Esophagus squamous epithelium (tissue), 5 donors: Measurements from ENCODE around the gene OGFR. TPM values are rescaled to one million over a fixed set of nuclear protein-coding genes. Genes with fewer than 3 reads are reported as not detected.

Experiments used
- DNase-seq: peaks from one replicate; lab custom pipeline; 2025; lab: John Stamatoyannopoulos, UW
- H3K27ac ChIP-seq, 4 donors: fragments of 200-600 bp; sonication (generic); one replicate each; pipeline ENCODE4 v1.5.1; 2016 to 2019; ENCODE audit warnings: mild to moderate bottlenecking in 1 of 4
- H3K27me3 ChIP-seq, 4 donors: fragments of 200-600 bp; sonication (generic); 1 replicate in 3 of 4; 2 replicates in 1 of 4; pipeline versions ENCODE4 v1.5.1 to v1.6.0; 2017 to 2021; ENCODE audit warnings: antibody characterized with exemption in 1 of 4
- H3K36me3 ChIP-seq, 3 donors: fragments of 200-600 bp; sonication (generic); one replicate each; pipeline ENCODE4 v1.5.1; 2016 to 2019
- H3K4me1 ChIP-seq, 3 donors: fragments of 200-600 bp; sonication (generic); one replicate each; pipeline ENCODE4 v1.5.1; 2017 to 2019
- H3K4me3 ChIP-seq, 4 donors: fragments of 200-600 bp; sonication (generic); 1 replicate in 3 of 4; 2 replicates in 1 of 4; pipeline ENCODE4 v1.5.1; 2016 to 2019; ENCODE audit warnings: mild to moderate bottlenecking in 2 of 4, moderate library complexity in 1 of 4
- H3K9me3 ChIP-seq, 3 donors: fragments of 200-600 bp; sonication (generic); one replicate each; pipeline ENCODE4 v1.5.1; 2016 to 2019
- POLR2A ChIP-seq, 4 donors: fragments of 450-650 bp; IDR thresholded peaks; one replicate each; pipeline ENCODE4 v1.6.1; 2017; ENCODE audit warnings: antibody characterized with exemption in 4 of 4, mild to moderate bottlenecking in 4 of 4, moderate library complexity in 3 of 4
- WGBS, 2 donors: methylation state at CpG; one replicate each; pipeline ENCODE4 v1.1.5; 2018; 5-methylcytosine and 5-hydroxymethylcytosine counted together
- intact Hi-C: fragments of 100-400 bp; cut with DNase I; formaldehyde crosslinking; loops from one replicate; pipeline ENCODE4 v1.15.0; 2022
- total RNA-seq, 4 donors: library from RNA; depleted of rRNA; stranded (reverse); fragments of >200 nt; gene quantifications; one replicate each; pipeline ENCODE4 v1.1.0, GENCODE V29; 2016
- TF ChIP-seq, protein P1 (sequence below), 6 experiments: fragments of 450-650 bp in 4 of 6; fragments of 200-600 bp in 2 of 6; sonication (generic) in 2 of 6; IDR thresholded peaks; one replicate each; pipeline ENCODE4 v1.5.1; 2016 to 2019; ENCODE audit warnings: antibody characterized with exemption in 6 of 6, mild to moderate bottlenecking in 4 of 6, moderate library complexity in 4 of 6
- donor health status: DM: yes; HTN: yes; CAD: no.

OGFR gene
- total RNA-seq, 4 donors from 2014 or later = 19.1 to 41.4 (median 27.3) TPM

DNA sequence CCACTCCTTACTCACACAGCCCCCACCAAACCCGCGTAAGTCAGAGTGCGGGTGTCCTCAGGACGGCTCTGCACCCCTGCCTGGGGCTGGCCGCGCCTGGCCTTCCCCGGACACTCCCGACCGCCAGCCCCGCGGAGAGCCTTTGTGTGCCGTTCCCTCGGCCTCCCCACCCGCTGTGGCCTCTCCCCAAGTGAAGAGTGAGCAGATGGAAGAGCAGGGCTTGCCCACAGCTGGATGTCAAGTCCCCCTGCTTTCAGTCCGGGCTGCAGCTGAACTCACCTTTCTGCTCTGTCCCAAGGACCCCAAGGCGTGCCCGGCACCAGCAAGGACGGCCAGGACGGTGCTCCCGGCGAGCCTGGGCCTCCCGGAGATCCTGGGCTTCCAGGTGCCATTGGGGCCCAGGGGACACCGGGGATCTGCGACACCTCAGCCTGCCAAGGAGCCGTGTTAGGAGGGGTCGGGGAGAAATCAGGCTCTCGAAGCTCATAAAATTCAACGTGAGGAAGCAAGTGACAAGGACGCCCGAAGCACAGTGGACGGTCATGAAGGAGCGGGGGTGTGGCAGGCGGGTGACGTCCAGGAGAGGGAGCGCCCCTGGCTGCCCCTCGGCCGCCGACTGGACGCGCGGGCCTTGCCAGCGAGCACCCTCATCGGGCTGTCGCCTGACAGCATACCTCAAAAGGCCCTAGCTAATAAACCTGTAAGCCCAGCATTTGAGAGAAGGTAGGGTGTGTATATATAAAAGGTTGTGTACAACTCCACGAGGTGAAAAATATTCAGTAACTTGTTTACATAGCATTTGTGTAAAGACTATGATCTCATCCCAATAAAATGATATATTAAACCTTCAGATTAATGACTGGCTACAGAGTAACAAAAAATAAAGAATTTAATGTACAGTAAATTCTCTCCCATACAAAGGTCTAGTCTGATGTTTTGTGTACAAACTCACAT, 35.9 kb downstream of the OGFR start:
- Histone ChIP-seq H3K4me3 (no peak overlapping the region), H3K9me3 (no peaks in the 10 kb centered on the region), H3K27ac (no peak overlapping the region), H3K27me3 (peaks cover 0 to 22% (median 0%) of the 10 kb centered on the region in 4 donors), H3K36me3 (peaks cover 0 to 9% (median 0%) of the 10 kb centered on the region in 3 donors), H3K4me1 (peaks cover 0 to 19% (median 0%) of the 10 kb centered on the region in 3 donors)
- DNase-seq = no peak
- intact Hi-C loops = no loop called here
- WGBS, 2 donors = 83 to 90% methylated on average over 24 to 26 of the region's 45 CpGs
- TF ChIP-seq POLR2A (IDR thresholded peaks at IDR 0.05) = no peak

DNA sequence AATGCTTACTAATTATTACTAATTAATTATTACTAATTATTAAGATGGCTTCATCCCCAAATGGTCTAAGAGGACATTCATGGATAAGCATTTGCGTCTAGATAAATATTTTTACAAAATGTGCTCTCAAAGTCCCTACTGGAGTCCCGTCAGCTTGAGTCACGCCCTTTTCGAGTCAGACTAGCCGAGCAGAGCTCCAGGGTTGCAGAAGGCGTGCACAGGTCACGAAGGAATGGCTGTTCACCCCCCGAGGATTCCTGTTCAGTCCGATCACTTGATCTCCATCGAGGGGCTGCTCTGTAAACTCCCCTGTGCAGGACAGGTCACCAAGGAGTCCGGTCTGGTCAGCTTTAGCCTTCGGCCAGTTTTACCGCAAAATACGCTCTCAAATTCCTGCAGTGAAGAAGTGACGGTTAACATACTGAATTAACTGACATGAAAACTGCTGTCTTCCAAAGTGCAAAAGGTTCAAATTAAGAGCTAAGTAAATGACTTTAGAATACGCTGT, 37.1 kb downstream of the OGFR start:
- Histone ChIP-seq H3K27ac (no peak overlapping the region), H3K27me3 (peaks cover 0 to 12% (median 0%) of the 10 kb centered on the region in 4 donors), H3K4me1 (peaks cover 0 to 10% (median 0%) of the 10 kb centered on the region in 3 donors), H3K4me3 (no peak overlapping the region), H3K36me3 (peaks cover 0 to 13% (median 0%) of the 10 kb centered on the region in 3 donors), H3K9me3 (no peaks in the 10 kb centered on the region)
- DNase-seq = no peak
- WGBS, 2 donors = 76 to 90% methylated on average over 16 of the region's 16 CpGs
- no peak for TF ChIP-seq POLR2A (IDR thresholded peaks at IDR 0.05)
- TF ChIP-seq, protein P1, sequence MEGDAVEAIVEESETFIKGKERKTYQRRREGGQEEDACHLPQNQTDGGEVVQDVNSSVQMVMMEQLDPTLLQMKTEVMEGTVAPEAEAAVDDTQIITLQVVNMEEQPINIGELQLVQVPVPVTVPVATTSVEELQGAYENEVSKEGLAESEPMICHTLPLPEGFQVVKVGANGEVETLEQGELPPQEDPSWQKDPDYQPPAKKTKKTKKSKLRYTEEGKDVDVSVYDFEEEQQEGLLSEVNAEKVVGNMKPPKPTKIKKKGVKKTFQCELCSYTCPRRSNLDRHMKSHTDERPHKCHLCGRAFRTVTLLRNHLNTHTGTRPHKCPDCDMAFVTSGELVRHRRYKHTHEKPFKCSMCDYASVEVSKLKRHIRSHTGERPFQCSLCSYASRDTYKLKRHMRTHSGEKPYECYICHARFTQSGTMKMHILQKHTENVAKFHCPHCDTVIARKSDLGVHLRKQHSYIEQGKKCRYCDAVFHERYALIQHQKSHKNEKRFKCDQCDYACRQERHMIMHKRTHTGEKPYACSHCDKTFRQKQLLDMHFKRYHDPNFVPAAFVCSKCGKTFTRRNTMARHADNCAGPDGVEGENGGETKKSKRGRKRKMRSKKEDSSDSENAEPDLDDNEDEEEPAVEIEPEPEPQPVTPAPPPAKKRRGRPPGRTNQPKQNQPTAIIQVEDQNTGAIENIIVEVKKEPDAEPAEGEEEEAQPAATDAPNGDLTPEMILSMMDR (IDR thresholded peaks at IDR 0.05) = no peak
- intact Hi-C loops = no loop called here

DNA sequence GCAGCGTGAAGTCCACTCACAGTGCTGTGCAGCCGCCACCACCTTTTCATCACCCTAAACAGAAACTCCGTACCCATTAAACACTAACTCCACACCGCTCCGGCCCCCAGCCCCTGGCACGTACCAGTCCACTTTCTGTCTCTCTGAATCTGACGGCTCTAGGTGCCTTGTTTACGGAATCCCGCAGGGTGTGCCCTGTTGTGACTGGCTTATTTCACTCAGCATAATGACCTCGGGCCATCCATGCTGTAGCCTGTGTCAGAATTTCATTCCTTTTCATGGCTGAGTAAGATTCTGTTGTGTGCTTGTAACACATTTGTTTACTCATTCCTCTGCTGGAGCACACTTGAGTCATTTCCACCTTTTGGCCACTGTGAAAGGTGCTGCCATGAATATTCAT, 39.0 kb downstream of the OGFR start:
- 76 to 85% methylated on average over 10 of the region's 10 CpGs for WGBS, 2 donors
- Histone ChIP-seq H3K27me3 (peaks cover 0 to 6% (median 0%) of the 10 kb centered on the region in 4 donors), H3K4me3 (no peak overlapping the region), H3K9me3 (no peaks in the 10 kb centered on the region), H3K36me3 (peaks cover 0 to 13% (median 0%) of the 10 kb centered on the region in 3 donors), H3K4me1 (no peaks in the 10 kb centered on the region), H3K27ac (no peak overlapping the region)
- intact Hi-C loops = no loop called here
- TF ChIP-seq, protein P1 (IDR thresholded peaks at IDR 0.05) = no peak
- TF ChIP-seq POLR2A (IDR thresholded peaks at IDR 0.05) = no peak
- DNase-seq = no peak

DNA sequence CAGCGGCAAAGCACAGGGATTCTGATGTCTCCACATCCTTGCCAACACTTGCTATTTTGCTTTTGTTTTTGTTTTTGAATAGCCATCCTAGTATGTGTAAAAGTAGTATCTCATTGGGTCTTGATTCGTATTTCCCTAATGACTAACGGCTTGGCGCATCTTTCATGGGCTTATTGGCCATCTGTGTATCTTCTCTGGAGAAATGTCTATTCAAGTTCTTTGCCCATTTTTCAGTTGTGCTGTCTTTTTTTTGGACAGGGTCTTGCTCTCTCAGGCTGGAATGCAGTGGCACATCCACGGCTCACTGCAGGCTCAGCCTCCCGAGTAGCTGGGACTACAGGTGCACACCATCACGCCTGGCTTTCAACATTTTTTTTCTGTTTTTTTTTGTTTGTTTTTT, 39.5 kb downstream of the OGFR start:
- H3K36me3 ChIP-seq = peaks cover 0 to 17% (median 0%) of the 10 kb centered on the region in 3 donors
- no peaks in the 10 kb centered on the region for H3K9me3 ChIP-seq
- TF ChIP-seq, protein P1 (IDR thresholded peaks at IDR 0.05) = no peak
- TF ChIP-seq POLR2A (IDR thresholded peaks at IDR 0.05) = no peak
- H3K4me1 ChIP-seq = no peaks in the 10 kb centered on the region
- no peak for DNase-seq
- intact Hi-C loops = no loop called here
- no peak overlapping the region for H3K4me3 ChIP-seq
- 90 to 96% methylated on average over 7 of the region's 7 CpGs for WGBS, 2 donors
- peaks cover 0 to 6% (median 0%) of the 10 kb centered on the region in 4 donors for H3K27me3 ChIP-seq
- no peak overlapping the region for H3K27ac ChIP-seq

DNA sequence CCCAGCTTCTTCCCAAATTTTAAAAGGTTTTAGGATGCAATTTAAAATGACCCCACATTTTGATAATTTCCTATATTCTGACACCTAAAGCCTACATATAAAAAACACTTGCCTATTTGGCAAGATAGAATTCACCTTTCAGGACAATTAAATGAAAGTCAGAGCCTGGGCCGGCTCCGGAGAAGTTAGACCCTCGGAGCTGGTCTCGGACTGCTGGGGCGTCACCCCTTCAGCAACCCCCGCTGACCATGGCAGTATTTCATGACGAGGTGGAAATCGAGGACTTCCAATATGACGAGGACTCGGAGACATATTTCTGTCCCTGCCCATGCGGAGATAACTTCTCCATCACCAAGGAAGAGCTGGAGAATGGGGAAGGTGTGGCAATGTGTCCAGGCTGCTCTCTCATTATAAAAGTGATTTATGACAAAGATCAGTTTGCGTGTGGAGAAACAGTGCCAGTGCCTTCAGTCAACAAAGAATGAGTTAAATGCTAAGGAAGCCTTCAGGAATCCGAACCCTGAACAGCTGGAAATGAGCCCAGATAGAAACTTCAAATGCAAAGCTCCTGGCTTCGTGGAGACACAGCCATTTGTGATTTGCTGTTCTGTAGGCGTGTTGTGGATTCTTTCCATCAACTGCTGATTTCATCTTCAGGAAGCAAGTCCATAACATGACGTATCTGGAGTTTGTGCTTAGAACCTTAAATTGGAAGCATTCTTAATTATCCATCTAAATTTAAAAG, 41.0 kb downstream of the OGFR start:
- Histone ChIP-seq H3K27me3 (no peaks in the 10 kb centered on the region), H3K9me3 (no peaks in the 10 kb centered on the region), H3K4me3 (no peak overlapping the region), H3K4me1 (no peaks in the 10 kb centered on the region), H3K36me3 (peaks cover 0 to 28% (median 0%) of the 10 kb centered on the region in 3 donors), H3K27ac (no peak overlapping the region)
- TF ChIP-seq, protein P1 (IDR thresholded peaks at IDR 0.05) = no peak
- no peak for TF ChIP-seq POLR2A (IDR thresholded peaks at IDR 0.05)
- no peak for DNase-seq
- intact Hi-C loops = no loop called here
- WGBS, 2 donors = 87 to 94% methylated on average over 7 to 15 of the region's 16 CpGs
